ENCODE results near the gene FSTL3.
"Not testable (repeated sequence)": the region's sequence is repeated elsewhere in the genome, so short reads cannot be mapped to it uniquely, and the experiment has no call there.

The FSTL3 gene

DNA sequence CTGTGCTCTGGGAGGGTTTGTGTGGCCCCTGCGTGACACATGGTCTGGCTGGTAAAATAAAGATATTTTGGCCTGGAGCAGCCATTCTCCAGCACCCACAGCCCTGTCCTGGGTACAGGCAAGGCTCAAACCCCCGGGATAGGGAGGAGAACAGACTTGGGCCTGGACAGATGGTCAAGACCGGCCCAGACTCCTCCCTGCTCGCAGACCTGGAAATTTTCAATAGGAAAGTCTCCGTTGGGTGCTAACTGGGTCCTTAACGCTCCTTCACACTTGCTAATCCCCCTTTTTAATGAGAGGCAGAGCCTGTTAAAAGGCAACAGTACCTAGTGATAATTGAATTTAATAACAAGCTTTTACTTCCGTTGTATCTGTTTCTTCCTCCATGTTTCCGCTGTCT is 35.1 kb downstream of the FSTL3 start:
- DNase-seq (ENCODE audit: low spot score): no peak

DNA sequence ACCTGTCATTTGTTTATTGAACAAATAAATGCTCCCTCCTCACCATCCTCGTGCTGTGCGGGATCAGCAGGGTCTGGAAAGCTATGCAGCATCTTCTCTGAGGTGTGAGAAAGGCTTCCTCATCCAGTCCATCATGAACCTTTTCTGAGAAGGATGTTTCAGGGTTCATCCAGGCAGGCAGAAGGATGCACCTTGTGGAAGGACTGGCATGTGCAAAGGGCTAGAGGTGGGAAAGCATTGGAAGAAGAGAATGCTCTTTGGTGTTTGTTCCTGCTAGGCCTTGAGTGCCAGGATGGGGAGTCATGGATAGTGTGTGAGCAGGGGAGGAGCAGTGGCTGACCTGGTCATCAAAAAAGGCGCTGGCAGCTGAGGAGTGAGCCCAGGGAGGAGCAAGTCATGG is 39.2 kb downstream of the FSTL3 start:
- DNase-seq (ENCODE audit: low spot score): no peak

DNA sequence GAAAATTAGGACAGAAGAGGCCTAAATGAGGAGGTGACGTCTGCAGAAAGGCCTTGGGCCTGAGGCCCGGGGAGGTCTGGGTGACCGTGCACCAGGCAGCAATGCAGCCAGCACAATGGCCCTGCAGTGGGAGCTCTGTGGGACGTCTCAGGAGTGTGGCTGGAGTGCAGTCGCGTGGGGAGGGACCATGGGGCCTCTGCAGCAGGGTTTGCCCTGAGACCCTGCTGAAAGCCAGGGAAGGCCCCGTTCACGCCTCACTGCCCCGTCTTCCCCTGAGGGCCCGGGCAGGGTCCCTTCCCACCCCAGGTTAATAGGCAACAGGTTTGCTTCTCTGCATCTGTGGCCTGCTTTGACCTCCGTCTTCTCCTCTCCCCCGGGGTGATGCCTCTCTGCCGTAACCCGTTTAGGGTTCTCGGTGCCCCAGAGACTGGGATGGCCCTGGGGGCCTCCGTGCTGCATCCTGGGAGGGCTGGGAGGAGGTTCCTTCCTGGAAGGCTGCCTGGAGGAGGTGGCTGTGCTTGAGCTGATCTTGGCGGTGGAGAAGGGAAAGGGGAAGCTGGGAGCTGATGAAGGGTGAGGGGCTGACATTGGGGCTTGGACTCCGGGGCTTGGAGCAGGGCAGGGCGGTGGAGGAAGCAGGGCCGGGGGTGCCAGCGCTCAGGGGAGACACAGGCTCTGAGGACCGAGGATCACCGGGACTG is 42.2 kb downstream of the FSTL3 start:
- DNase-seq (ENCODE audit: low spot score): no peak

DNA sequence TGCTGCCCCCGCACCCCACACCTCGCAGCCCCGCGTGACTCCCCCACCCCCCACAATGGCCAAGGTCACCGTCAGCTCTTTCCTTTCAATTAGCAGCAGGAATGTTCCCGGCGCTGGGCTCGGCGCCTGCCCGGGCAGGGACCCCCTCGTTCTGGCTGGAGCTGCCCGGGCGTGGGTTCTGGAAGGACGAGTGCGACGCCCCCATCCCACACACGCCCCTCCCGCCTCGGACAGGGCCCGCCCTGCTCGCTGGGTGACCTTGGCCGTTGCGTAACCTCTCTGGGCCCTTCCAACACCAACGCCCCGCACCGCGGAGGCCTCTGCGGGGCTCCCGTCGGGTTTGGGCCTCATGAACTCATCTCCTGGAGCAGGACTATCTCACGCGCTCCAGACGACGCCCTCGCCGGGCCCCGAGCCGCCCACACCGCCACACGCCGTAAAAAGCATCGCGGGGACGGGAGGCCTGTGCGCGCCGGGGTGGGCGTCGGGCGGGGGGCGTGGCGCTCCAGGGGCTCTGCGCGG is 42.9 kb downstream of the FSTL3 start:
- no peak for DNase-seq (ENCODE audit: low spot score)

DNA sequence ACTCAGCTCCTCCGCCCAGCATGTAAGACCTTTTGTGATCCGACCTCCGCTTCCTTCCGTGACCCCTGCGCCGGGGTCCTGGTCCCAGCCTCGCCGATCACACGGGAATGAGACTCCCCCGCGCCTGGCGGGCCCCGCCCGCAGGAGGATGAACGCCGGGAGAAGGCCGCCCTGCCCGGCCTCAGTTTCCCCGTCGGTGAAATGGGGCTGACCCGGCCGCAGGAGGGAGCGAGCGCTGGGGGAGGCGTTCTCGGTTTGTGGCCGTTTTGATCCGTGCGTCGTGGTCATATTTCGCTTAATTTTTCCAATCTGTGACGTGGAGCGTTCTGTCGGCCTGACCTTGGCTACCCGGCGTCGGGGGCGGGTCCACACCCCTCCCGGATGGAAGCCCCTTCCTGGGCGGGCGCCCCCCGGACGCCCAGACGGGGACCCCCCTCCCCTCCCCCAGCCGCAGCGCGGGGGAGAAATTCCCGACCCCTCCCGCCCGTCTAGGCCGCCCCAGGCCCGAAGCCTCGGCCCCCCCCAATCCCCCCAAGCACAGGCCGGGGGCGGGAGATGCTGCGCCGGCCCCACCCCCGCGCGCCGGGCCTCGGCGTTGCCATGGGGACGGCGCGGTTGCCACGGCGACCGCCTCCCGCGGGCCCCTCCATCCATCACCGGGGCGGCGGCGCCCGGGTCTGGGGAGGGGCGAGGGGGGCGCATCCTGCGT is 43.6 kb downstream of the FSTL3 start:
- no peak for DNase-seq (ENCODE audit: low spot score)

DNA sequence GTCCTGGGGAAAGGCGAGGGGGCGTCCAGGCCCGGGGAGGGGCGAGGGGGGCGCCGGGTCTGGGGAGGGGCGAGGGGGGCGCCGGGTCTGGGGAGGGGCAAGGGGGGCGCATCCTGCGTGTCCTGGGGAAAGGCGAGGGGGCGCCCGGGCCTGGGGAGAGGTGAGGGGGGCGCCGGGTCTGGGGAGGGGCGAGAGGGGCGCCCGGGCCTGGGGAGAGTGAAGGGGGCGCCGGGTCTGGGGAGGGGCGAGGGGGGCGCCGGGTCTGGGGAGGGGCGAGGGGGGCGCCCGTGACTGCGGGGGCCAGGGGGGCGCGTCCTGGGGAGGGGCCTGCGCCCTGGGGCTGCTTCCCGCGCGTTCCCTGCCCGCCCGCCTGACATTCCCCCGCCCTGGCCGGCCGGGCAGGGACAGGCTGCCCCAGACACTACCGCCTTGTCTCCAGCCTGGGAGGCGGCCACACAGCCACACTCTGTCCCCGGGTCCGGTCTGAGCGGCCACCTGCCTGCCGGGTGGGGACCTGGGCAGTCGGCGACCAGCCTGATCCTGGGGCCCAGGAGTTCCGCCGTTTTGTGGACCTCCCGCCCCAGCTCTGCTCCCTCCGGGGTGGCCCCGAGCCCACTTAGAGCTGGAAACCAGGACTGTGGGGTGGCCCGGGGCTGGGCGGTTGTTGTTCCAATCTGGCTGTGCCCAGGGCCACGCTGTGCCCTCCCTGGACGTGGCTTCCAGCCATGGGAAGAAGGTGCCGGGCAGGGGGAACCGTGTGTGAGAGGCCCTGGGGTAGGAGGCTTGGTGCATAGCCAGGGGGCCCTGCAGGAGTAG is 44.4 kb downstream of the FSTL3 start:
- no peak for DNase-seq (ENCODE audit: low spot score)

DNA sequence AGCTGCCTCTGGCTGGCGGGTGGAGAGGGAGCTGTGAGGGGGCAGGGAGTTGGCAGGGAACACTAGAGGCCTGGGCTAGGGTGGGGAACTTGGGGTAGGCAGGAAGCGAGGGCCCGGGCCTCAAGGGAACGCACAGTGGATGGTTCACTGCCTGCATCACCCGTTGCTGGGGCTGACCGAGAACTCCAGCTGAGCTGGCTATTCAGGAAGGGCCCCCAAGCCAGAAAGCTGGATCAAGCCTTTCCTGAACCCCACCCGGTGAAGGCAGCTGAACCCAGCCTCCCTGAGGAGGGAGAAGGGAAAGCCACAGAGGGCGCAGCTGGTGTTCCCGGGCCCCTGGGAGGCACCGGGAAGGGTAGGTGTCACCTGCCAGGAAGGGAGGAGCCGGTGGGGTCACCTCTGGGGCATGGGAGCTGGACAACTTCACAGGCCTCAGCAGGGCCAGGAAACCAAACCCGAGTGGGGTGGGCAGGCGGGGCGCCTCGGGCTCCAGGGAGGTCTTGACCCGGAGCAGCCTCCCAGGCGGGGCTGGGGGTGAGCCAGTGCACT is 46.4 kb downstream of the FSTL3 start:
- DNase-seq (ENCODE audit: low spot score): no peak

DNA sequence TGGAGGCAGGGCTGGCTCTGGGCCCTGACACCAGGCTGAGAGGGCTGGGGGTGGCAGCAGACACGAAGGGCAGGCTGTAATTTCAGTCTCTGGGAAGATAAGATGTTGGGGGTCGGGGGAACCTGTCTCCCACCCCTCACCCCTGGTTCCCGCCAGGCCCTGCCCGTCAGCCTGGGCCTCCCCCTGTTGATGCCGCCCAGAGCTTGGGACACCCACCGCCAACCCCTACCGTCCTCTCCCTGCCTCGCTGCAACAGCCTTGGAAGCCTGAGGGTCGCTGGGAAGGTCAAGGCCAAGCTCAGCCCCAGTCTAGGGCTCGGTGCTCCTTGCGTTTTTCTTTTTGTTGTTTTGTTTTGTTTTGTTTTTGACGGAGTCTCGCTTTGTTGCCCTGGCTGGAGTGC is 47.1 kb downstream of the FSTL3 start:
- no peak for DNase-seq (ENCODE audit: low spot score)

DNA sequence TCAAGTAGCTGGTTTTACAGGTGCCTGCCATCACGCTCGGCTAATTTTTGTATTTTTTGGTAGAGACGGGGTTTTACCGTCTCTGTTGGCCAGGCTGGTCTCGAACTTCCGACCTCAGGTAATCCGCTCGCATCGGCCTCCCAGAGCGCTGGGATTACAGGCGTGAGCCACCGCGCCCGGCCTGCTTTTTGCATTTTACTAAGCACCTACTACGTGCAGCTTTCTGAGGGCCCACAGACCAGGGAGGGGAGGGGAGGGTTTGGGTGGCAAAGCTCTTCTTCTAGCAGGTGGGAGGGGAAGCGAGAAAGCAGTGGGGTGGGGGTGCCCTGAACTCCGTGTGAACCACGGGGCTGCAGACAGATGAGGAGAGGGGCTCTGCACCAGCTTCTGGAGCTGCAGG is 47.5 kb downstream of the FSTL3 start:
- DNase-seq (ENCODE audit: low spot score): no peak

DNA sequence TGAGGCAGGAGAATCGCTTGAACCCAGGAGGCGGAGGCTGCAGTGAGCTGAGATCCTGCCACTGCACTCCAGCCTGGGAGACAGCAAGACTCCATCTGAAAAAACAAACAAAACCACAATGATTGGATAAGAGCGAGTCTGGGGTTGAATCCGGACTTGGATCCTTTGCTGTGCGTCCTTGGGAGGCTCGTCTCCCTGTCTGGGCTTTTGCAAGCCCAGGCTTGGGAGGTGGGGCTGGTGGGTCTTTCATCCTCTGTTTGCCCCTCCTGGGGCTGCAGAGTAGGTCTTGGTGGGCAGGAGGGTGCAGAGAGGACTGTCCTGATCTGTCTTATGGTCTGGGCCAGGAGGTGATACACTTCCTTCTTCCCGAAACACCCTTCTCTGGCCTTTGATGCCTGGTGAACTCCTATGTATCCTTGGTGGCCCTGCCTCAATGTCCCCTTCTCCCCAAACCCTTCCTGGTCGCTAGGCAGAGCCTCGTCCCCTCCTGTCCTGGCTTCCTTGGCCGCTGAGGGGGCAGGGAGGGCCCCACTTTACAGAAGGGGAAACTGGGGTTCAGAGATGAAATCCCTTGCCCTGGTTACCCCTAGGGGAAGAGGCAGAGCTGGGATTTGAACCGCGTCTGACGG is 49.4 kb downstream of the FSTL3 start:
- no peak for DNase-seq (ENCODE audit: low spot score)

DNA sequence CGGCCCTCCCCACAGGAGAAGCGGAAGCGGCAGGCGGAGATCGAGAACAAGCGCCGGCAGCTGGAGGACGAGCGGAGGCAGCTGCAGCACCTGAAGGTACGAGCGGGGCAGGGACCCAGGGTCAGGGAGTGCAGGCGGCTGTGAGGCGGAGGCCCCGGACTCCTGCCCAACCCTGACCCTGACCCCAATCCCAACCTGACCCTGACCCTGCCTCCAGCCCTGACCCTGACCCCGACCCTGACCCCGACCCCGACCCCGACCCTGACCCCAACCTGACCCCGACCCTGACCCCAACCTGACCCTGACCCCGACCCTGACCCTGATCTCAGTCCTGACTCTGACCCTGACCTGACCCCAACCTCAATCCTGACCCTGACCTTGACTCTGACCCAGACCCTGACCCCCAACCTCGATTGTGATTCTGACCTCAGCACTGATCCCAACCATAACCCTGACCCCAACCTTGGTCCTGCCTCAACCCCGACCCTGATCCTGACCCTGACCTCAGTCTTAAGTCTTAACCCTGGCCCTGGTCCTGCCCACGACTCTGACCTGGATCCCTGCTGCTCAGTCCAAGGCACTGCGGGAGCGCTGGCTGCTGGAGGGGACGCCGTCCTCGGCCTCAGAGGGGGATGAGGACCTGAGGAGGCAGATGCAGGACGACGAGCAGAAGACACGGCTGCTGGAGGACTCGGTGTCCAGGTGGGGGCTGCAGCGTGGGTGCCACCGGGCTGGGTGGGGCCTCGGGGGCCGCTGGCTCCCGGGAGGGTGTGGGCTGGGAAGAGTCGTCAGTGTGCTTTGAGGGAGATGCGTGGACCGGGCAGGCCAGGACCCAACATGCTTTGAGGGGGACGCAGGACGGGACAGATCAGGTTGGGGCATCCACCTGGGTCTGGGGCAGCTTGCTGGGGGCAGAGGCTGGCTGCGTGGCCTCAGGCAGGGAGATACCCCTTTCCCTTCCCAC is 51.1 kb downstream of the FSTL3 start:
- DNase-seq (ENCODE audit: low spot score): no peak

DNA sequence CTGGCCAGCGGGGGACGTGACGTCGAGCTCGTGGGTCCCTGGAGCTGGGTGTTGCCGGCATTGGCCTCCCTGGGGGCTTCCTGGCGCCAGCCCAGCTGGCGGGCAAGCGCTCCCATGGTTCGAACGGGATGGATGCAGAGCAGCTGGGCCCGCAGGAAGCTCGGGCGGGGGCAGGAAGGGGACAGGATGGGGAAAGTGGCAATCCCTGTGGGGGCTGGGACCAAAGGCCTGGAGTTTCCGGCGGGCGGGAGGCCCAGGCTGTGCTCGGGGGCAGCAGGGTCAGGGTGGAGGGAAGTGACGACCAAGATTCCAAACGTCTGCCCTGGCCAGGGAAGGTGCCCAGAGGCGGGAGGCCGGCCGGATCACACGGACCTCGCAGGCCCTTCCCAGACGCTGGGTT is 51.8 kb downstream of the FSTL3 start:
- DNase-seq (ENCODE audit: low spot score): no peak

DNA sequence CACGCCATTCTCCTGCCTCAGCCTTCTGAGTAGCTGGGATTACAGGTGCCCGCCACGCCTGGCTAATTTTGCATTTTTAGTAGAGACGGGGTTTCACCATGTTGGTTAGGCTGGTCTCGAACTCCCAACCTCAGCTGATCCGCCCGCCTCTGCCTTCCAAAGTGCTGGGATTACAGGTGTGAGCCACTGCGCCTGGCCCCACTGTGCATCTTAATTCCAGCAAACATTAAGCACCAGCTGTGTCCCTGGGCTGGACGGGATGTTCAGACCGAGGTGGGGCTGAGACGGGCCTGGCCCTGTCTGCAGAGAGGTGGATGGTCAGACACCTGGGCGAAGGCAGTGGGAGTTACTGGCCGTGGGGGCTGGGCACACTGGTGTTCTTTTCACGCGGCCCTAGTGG is 53.4 kb downstream of the FSTL3 start:
- not testable (repeated sequence) for DNase-seq (ENCODE audit: low spot score)

DNA sequence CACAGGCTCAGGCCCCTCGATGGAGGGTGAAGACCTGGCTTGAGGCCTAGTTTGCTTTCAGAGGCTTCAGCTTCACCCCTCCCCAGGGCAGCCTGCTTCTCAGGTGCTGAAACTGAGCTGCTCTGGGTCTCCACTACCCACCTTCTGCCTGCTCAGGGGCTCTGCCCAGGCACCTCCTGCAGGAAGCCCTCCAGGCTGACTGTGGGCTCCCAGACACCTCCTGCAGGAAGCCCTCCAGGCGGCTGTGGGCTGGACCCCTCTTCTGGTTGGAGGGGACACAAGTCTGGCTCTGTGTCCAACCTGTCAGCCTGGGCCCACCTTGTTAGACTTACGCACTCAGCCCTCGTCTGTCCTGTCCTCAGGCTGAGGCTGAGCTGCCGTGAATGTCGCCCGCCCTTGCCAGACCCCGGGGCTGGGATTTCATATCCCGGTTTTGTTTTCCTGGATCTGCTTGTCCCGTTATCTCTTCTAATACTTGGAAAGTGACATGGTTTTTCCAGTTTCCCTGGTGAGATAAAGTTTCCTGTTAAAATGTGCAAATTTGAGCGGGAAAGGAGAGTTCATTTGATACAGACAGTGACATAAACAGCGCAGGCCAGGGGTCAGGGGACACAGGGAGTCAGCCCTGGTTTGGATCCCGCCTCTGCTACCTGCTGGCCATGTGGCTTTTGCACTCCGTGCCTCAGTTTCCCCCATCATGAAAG is 53.9 kb downstream of the FSTL3 start:
- DNase-seq (ENCODE audit: low spot score): no peak

DNA sequence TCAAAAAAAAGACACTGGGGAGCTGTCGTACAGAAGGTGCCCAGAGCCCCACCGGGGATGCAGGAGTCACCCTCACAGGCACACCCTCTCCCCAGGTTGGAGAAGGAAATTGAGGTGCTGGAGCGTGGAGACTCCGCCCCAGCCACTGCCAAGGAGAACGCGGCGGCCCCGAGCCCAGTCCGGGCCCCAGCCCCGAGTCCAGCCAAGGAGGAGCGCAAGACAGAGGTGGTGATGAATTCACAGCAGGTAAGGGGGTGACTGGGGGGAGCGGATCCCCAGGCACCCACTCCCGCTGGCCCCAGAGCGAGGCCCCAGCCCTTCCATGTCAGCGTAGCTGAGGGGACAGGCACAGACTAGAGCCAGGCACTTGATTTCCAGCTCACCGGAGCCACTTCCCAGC is 54.8 kb downstream of the FSTL3 start:
- no peak for DNase-seq (ENCODE audit: low spot score)

DNA sequence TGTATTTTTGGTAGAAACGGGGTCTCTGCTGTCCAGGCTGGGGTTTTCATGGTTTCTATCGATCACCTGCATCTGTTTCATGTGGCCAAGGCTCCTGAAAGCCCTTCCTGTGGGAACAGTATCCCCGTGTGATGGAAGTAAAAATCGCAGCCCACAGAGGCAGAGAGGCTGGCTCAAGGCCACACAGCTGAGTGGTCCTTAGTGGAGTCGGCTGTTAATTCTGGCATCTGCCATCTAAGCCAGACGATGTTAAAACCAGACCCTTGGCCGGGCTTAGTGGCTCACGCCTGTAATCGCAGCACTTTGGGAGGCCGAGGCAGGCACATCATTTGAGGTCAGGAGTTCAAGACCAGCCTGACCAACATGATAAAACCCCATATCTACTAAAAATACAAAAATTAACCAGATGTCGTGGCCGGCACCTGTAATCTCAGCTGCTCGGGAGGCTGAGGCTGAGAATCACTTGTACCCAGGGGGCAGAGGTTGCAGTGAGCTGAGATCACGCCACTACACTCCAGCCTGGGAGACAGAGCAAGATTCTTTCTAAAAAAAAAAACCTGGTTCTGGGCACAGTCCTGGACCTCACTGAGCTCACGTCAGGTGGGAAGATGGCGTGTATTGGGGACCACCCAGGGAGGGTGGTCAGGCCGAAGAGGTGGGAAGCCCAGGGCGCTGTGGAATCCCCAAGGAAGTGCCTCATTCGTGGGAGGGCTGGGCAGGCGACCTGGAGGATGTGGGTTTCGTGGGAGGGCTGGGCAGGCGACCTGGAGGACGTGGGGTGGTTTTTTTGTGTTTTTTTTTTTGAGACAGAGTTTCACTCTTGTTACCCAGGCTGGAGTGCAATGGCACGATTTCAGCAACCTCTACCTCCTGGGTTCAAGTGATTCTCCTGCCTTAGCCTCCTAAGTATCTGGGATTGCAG is 56.2 kb downstream of the FSTL3 start:
- DNase-seq (ENCODE audit: low spot score): no peak
